DMS114 treated with DMSO at 0.1 percent for 48 hours (cell line): Measurements from ENCODE around the gene SULT1C2.

Source experiments
- DNase-seq: peaks from one replicate; lab custom pipeline; 2025; ENCODE audit not compliant: unreplicated experiment; lab: John Stamatoyannopoulos, UW

SULT1C2 gene

GRCh38 chr2:108287169-108287568 is 1.5 kb upstream of the SULT1C2 start:
- no peak for DNase-seq

DNA sequence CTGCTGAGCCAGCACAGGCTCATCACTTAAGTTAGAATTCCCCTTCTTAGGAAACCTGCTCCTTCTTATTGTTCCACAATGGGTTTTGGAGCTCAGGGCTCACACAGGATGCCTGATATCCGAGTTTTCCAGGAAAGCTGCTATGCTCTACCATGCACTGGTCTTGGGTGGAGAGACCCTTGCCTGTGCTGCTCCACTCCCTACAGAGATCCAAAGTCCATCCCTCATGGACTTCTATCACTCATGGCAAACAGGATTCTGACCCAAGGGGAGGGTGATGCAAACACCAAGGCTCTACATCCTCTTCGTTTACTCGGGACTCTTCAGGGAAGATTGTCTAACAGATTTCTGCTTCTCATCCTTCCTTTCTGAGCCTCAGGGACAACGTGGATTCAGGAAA is 5.2 kb downstream of the SULT1C2 start:
- DNase-seq: no peak

- DNase-seq: no peak
Observed at GRCh38 chr2:108297436-108298141, 8.9 kb downstream of the SULT1C2 start.

DNA sequence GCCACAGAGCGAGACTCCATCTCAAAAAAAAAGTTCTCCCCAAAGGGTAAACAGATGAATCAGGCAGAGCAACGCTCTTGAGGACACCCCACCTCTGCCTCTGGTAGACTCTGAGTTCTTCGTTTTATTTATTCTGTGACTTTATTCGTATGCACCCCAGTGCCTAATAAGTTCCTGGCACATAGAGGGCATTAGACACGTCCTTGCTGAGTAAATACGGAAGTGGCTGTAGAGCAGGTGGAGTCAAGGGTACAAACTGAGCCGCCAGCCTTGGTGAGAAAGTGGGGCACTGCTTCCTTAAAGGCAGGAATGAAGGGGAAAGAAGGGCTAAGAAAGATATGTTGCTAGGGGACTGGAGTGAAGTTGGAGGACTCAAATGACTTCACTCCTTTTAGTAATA is 12.9 kb downstream of the SULT1C2 start:
- DNase-seq: no peak

GRCh38 chr2:108304975-108305374 is 16.3 kb downstream of the SULT1C2 start:
- no peak for DNase-seq

DNA sequence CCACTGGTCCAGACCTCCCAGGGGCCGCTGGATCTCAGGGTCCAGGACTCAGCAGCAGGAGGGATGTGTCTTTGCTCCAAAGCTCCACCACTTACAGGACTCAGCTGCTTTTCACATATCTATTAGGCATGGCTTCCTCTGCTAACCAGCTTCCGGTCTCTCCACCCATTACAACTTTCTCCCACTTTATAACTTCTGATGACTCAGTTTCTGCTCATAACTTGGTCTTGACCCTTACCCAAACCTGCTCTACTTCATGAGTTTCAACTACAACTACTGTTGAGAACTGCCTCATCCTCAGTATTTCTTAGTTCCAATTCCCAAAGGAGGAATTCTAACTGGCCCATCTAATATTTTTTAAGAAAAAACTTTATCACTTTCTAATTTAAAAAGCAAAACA is 17.2 kb downstream of the SULT1C2 start:
- DNase-seq: no peak

DNA sequence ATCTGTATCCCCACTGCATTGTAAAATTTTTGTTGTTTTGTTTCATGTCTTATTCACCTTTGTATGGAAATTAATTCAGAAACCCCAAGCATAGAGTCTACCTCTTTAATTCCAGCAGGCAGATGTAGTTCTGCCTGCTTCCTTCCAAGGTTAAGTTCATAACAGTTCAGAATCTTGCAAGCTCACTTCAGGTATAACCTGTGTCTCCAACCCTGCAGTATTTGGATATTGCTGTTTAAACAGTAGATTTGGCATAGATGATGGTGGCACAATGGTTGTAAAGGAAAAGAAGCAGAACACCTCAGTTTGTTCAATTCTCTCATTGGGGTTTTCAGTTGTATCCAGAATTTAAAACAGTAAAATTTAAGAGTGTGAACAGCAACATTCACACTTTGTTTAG is 21.2 kb downstream of the SULT1C2 start:
- no peak for DNase-seq

GRCh38 chr2:108314586-108315296 is 26.0 kb downstream of the SULT1C2 start:
- DNase-seq: no peak

DNA sequence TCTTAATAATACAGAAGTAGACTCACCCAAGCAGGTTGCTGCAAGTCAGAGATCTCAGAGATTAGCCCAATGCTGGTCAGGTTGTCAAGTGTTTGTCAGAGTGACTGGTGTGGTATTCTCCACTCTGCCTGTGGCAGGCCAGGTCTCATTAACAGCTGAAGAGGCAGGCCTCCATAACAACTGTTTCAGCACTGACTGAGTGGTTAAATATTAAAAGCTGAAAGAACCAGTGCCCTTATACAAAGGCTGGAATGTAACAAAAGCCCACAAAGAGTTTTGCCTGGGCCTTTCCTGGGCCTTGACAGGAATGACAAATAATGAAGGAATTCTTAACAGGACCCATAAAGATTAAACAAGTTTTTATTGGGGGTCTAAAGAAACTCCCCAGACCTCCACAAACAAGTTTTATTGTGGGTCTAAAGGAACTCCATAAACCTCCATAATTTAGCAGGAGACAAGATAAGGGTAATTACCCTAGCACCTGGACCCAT is 26.8 kb downstream of the SULT1C2 start:
- DNase-seq: no peak

DNA sequence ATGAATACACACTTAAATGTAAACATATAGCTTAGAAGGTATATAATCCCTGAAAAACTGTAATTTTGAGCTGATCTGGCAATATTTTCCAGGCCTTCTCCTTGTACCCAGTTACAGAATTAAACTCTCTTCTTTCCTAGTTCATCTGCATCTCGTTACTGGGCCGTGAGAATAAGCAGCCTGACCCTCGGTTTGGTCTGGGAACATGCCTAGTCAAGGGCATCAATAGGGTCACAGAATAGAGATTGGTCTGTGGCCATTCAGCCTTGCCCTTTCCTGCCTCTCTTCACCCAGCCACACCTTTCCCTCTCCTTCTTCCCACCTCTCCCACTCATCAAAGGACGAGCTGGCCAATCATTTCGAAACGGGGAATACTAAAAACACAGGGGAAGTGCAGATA is 27.3 kb downstream of the SULT1C2 start:
- no peak for DNase-seq

GRCh38 chr2:108316461-108317258 is 28.0 kb downstream of the SULT1C2 start:
- no peak for DNase-seq

DNA sequence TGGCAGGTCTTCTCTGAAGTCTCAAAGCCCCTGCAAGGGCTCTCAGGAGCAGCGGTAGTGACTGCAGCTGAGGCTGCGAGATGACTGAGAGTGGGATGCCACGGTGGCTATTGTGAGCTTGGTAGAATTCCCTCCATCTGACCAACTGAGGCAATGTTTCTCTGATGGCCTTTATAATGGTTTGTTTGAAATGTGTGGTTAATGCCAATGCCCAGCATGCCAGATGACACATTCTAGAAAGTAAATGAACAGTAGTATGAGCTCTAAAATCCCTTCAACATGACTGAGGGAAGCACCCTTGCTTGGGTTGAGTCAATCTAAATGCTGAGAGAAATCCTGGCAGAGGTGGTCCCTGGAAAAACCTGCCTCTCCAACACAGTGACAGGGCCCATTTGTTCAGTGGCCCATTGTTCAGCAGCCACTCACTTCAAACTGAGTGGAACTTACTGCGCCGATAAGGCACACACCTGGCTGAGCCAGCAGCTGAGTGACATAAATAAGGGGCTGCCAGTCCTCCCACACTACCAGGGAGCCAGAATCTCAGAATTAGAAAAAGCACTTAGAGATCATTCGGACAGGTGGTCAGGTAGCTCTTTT is 31.7 kb downstream of the SULT1C2 start:
- no peak for DNase-seq

- no peak for DNase-seq
Observed at GRCh38 chr2:108323619-108324018, 34.9 kb downstream of the SULT1C2 start.

DNA sequence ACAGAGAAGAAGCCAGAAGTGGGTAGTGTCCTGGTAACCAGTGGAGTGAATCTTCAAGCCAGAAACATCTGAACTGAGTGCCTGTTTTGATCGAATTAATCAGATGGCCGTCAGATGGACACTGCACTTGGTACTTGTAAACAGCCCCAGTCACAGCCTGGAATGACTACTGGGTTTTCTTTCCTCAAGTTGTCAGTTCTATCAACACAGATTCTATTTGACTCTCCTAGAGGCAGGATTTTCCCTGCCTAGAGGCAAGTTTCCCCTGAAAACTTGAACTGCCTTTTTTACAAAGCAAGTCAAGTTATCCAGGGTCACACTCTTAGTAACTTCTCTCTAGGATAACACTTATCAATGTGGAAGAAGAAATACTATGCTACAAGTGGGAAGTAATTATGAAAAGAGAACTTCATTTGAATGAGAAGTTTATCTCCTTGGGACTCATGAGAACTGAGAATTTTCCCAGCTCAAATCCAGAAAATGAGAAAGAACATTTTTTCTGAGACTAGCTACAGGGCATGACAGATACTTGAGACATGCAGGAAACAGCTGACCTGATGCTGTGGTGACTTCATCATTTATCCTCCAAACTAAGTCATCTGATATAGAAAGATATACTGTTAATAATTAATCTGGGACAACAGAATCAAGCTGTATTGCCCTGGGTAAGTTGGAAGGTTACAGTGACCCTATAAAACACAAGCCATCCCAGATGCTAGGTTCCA is 36.0 kb downstream of the SULT1C2 start:
- DNase-seq: no peak

GRCh38 chr2:108325756-108326155 is 37.1 kb downstream of the SULT1C2 start:
- DNase-seq: no peak

DNA sequence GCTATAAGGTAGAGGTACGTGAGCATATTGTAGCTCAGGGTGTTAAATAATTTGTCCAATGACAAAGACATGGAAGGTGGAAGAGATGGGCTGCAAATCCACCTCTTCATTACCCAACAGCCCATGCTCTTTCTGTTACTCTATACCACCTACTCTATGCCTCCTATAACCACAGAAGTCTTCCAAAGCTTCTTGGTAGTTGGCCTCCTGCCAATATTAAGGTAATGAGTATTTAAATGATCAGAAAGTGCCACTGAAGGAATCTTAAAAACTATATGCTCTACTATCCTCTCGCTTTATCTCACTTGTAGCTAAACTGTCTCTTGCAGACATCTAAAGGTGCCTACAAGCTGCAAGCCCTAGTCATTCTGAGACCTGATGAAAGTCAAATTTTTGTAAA is 41.1 kb downstream of the SULT1C2 start:
- no peak for DNase-seq

DNA sequence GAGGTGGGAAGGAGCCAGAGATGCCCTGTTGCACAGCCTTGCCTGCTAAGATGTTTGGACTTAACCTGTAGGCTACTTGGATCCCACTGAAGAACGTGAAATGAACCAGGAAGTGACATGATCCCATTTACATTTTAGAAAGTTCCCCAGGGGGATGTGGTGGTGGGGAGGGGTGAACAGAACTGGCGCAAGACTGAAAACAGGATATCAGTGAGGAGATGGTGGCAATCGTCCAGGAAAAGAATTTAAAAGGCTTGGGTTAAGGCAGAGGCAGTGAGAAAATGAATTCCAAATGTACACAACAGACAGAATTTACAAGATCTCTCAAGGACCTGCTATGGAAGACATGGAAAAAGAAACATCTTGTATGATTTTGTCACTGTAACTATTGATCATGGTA is 42.3 kb downstream of the SULT1C2 start:
- no peak for DNase-seq

DNA sequence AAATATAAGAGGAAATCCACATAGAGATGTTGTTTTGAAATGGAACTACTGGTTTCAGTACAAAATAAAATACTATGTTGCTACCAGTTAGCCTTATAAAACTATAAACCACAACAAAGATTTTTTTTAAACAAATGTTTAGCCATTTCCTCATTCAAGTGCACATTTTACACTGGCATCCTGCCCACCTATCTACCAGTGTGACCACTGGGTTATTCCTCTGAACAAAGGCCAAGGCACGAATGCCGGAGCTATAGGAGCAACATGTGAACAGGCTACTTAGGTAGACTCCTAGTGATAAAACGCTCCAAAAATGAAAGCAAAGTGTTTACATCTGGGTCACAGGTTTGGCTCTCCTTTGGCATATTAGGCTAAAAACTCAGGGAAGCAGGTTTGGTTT is 57.3 kb downstream of the SULT1C2 start:
- DNase-seq: no peak

DNA sequence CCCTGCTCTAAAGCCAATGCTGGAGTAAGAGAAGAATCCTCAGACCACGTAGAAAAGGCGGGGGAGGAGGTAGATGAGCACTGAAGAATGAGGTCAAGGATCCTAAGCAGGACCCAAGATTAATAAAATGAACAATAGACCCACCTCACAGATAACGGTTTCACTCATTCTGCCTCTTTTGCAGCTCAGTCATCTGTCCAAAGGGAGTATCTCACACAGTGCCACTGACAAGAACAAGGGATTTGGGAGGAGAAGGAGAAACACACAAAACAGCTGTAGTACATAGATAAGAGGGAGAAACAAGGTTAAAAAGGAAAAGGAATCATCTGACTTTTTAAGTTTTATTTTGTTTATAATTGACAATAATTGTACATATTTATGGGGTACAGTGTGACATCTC is 58.1 kb downstream of the SULT1C2 start:
- no peak for DNase-seq

- no peak for DNase-seq
Observed at GRCh38 chr2:108347786-108348185, 59.1 kb downstream of the SULT1C2 start.
